GM12878 (cell line): ENCODE measurements around the gene GRK5. TPM values are rescaled to one million over a fixed set of nuclear protein-coding genes. Genes with fewer than 3 reads are reported as not detected.
A peak's percentile ranks its signal among the peaks of the same experiment; 100 is the strongest.

ENCODE experiments used
- ATAC-seq: fragments of 200-7000 bp; cut with Tn5 transposase; 3 replicates; pipeline ENCODE4 v1.9.1; 2020; ENCODE audit warnings: mild to moderate bottlenecking, moderate library complexity
- BruUV-seq: library from RNA; stranded (reverse); fragments of 400-500 nt; replicated peaks from 2 replicates; lab custom pipeline; 2021; lab: Mats Ljungman, UMichigan
- CTCF ChIA-PET: fragments of 300-600 bp; sonication (Branson Sonifier 250); formaldehyde crosslinking; extraction: SDS; loops from one replicate; lab custom pipeline; 2021; ENCODE audit warnings: inconsistent platforms; lab: Yijun Ruan, JAX
- POLR2A ChIA-PET: fragments of 350-600 bp; formaldehyde crosslinking; extraction: SDS; loops from one replicate; lab custom pipeline; 2021; ENCODE audit warnings: inconsistent platforms; lab: Charles Lee
- RAD21 ChIA-PET: fragments of 300-600 bp; sonication (Branson Sonifier 250); formaldehyde crosslinking; loops from one replicate; lab custom pipeline; 2023; ENCODE audit warnings: antibody characterized with exemption; ENCODE audit not compliant: unreplicated experiment; lab: Charles Lee
- SMC1A ChIA-PET: fragments of 300-600 bp; sonication (Branson Sonifier 250); formaldehyde crosslinking; loops from one replicate; lab custom pipeline; 2023; ENCODE audit not compliant: unreplicated experiment, uncharacterized antibody; lab: Charles Lee
- DNase-seq: peaks from one replicate; pipeline ENCODE4 v3.0.0-alpha.2; 2011; ENCODE audit warnings: low read depth, low spot score
- FAIRE-seq: peaks from 3 replicates; lab custom pipeline; 2011; peaks lifted over from hg19 to GRCh38; lab: Jason Lieb, UNC
- H2AFZ ChIP-seq: 2 replicates; pipeline ENCODE4 v1.6.0; 2011; ENCODE audit warnings: low read depth, low read length, control low read depth; ENCODE audit not compliant: control insufficient read depth
- H3K27ac ChIP-seq: 2 replicates; pipeline ENCODE4 v1.5.1; 2011; ENCODE audit warnings: control low read depth; ENCODE audit not compliant: control insufficient read depth, insufficient read depth
- H3K27me3 ChIP-seq, 2 experiments: replicated peaks in 1 of 2; 2 replicates each; pipeline versions ENCODE4 v1.6.0 to v1.6.1; 2011; ENCODE audit warnings: low read length in 1 of 2; ENCODE audit not compliant: control insufficient read depth in 2 of 2, insufficient read depth in 2 of 2
- H3K36me3 ChIP-seq, 2 experiments: 2 replicates each; pipeline ENCODE4 v1.5.1; 2011; ENCODE audit warnings: low read length in 1 of 2; ENCODE audit not compliant: control insufficient read depth in 2 of 2, insufficient read depth in 2 of 2
- H3K4me1 ChIP-seq: 2 replicates; pipeline ENCODE4 v1.6.1; 2011; ENCODE audit warnings: mild to moderate bottlenecking, low read length, moderate library complexity, mixed read lengths; ENCODE audit not compliant: control insufficient read depth, insufficient read depth
- H3K4me2 ChIP-seq: 2 replicates; pipeline ENCODE4 v1.6.0; 2011; ENCODE audit warnings: control low read depth; ENCODE audit not compliant: control insufficient read depth, insufficient read depth
- H3K4me3 ChIP-seq: fragments of 200-600 bp; sonication (generic); 2 replicates; pipeline ENCODE4 v1.5.1; 2016
- H3K79me2 ChIP-seq: 2 replicates; pipeline ENCODE4 v1.6.0; 2011; ENCODE audit warnings: low read length; ENCODE audit not compliant: control insufficient read depth, insufficient read depth
- H3K9ac ChIP-seq: 2 replicates; pipeline ENCODE4 v1.8.0; 2011; ENCODE audit warnings: low read length, control low read depth, mixed read lengths; ENCODE audit not compliant: control insufficient read depth, insufficient read depth
- H3K9me3 ChIP-seq: replicated peaks from 3 replicates; pipeline ENCODE4 v1.5.1; 2011; ENCODE audit warnings: mild to moderate bottlenecking, low read length; ENCODE audit not compliant: control insufficient read depth, insufficient read depth
- H4K20me1 ChIP-seq: 2 replicates; pipeline ENCODE4 v1.6.0; 2011; ENCODE audit not compliant: control insufficient read depth, insufficient read depth
- BCL3 ChIP-seq: IDR thresholded peaks from 2 replicates; pipeline ENCODE4 v1.6.1; 2011; ENCODE audit warnings: borderline replicate concordance, low read depth, mild to moderate bottlenecking, moderate library complexity, low read length; ENCODE audit not compliant: insufficient read depth, poor library complexity, severe bottlenecking
- BHLHE40 ChIP-seq, 2 experiments: fragments of 450-650 bp in 1 of 2; IDR thresholded peaks; 2 replicates each; pipeline ENCODE4 v1.6.1; 2011 to 2017; ENCODE audit warnings: low read depth in 2 of 2, borderline replicate concordance in 1 of 2, improper control_type of control experiment in 1 of 2, low read length in 1 of 2, mild to moderate bottlenecking in 1 of 2
- IKZF2 ChIP-seq, 2 experiments: fragments of 450-650 bp; IDR thresholded peaks; 2 replicates each; pipeline ENCODE4 v1.6.1; 2017; ENCODE audit warnings: mild to moderate bottlenecking in 2 of 2, moderate library complexity in 2 of 2
- JUND ChIP-seq: IDR thresholded peaks from 2 replicates; pipeline ENCODE4 v1.6.1; 2012; ENCODE audit warnings: low read depth, mild to moderate bottlenecking, low read length, improper control_type of control experiment, moderate library complexity
- NR2F1 ChIP-seq: fragments of 450-650 bp; conservative IDR thresholded peaks from 2 replicates; pipeline ENCODE4 v1.6.1; 2017; ENCODE audit warnings: mild to moderate bottlenecking
- PAX5 ChIP-seq: IDR thresholded peaks from 2 replicates; pipeline ENCODE4 v1.6.1; 2011; ENCODE audit warnings: low read depth, low read length, borderline replicate concordance
- PKNOX1 ChIP-seq: fragments of 450-650 bp; IDR thresholded peaks from 2 replicates; pipeline ENCODE4 v1.6.1; 2016; ENCODE audit warnings: mild to moderate bottlenecking
- POLR2A ChIP-seq: IDR thresholded peaks from 2 replicates; pipeline ENCODE4 v1.6.1; 2011; ENCODE audit warnings: low read depth, mild to moderate bottlenecking, low read length
- REST ChIP-seq: IDR thresholded peaks from 2 replicates; pipeline ENCODE4 v1.6.1; 2012; ENCODE audit warnings: mild to moderate bottlenecking, low read depth, low read length
- RUNX3 ChIP-seq: IDR thresholded peaks from 2 replicates; pipeline ENCODE4 v1.6.1; 2012; ENCODE audit warnings: low read length, inconsistent platforms
- SIX5 ChIP-seq: IDR thresholded peaks from 2 replicates; pipeline ENCODE4 v1.6.1; 2011; ENCODE audit warnings: mild to moderate bottlenecking, low read depth, low read length, moderate library complexity; ENCODE audit not compliant: severe bottlenecking
- SMAD1 ChIP-seq: fragments of 450-650 bp; IDR thresholded peaks from 2 replicates; pipeline ENCODE4 v1.6.1; 2018; ENCODE audit warnings: mild to moderate bottlenecking, low read depth; ENCODE audit not compliant: partially characterized antibody
- SMARCA5 ChIP-seq: fragments of 450-650 bp; IDR thresholded peaks from 2 replicates; pipeline ENCODE4 v1.6.1; 2017; ENCODE audit warnings: mild to moderate bottlenecking
- STAT1 ChIP-seq: fragments of 450-650 bp; conservative IDR thresholded peaks from 2 replicates; pipeline ENCODE4 v1.6.1; 2014; ENCODE audit warnings: antibody characterized with exemption, mild to moderate bottlenecking
- WGBS: methylation state at CpG from one replicate; pipeline ENCODE4 v1.1.6; 2016; ENCODE audit warnings: low lambda C conversion rate; ENCODE audit not compliant: insufficient replicate concordance, insufficient coverage; ENCODE audit errors: missing lambda C conversion rate; 5-methylcytosine and 5-hydroxymethylcytosine counted together
- in situ Hi-C: fragments of 300-500 bp; cut with MboI; formaldehyde crosslinking; loops from 9 replicates; pipeline ENCODE4 v1.14.3; 2018; ENCODE audit warnings: mixed read lengths
- intact Hi-C: fragments of 100-400 bp; cut with micrococcal nuclease; formaldehyde crosslinking; loops from one replicate; pipeline ENCODE4 v1.14.2; 2022; ENCODE audit not compliant: unreplicated experiment
- polyA plus RNA-seq, 11 experiments: library from polyadenylated mRNA; depleted of rRNA in 4 of 11; unstranded in 6 of 11; stranded (reverse) in 5 of 11; fragments of >200 nt; fragmentation: Nextera tagmentation in 4 of 11; fragmentation: Illumina TruSeq in 1 of 11; extraction: Ambion mirVana in 4 of 11; extraction: Trizol in 1 of 11; gene quantifications; 1 replicate in 1 of 11; 2 replicates in 10 of 11; pipeline versions ENCODE4 v1.2.1 to v1.2.3, GENCODE V29; 2011 to 2016; ENCODE audit warnings: inconsistent platforms in 2 of 11, missing spikeins in 2 of 11, low read depth in 1 of 11
- total RNA-seq, 4 experiments: library from RNA; depleted of rRNA in 3 of 4; stranded (reverse); fragments of >200 nt in 3 of 4; fragmentation: Illumina TruSeq in 1 of 4; extraction: Trizol in 1 of 4; gene quantifications; 2 replicates each; pipeline versions ENCODE4 v1.2.1 to v1.2.3, GENCODE V29; 2013 to 2021

GRK5 gene
- total and polyA plus RNA-seq, 10 of the 15 experiments (the other 5 are each of a cell fraction or from before 2014, with no cell fraction given): 0.11 to 22.1 (median 10.0) TPM

- FAIRE-seq (no peak), ATAC-seq (peak; percentile 79), DNase-seq (no peak)
- Histone ChIP-seq H3K9me3 (no peaks in the 10 kb centered on the region; the same call in 2 of the 3 replicates), H3K4me2 (no peak overlapping the region), H4K20me1 (no peaks in the 10 kb centered on the region), H3K9ac (no peak overlapping the region), H3K4me1 (peaks cover 10% of the 10 kb centered on the region), H3K36me3 (no peaks in the 10 kb centered on the region), H2AFZ (no peak overlapping the region), H3K4me3 (no peak overlapping the region), H3K27ac (no peak overlapping the region), H3K79me2 (no peaks in the 10 kb centered on the region), H3K27me3 (no peaks in the 10 kb centered on the region)
- TF ChIP-seq IKZF2 (IDR thresholded peaks at IDR 0.05): no peak
- no peak for TF ChIP-seq POLR2A
- 0 out of 2 replicates have a peak, but pooled peaks have one; percentile 28 for TF ChIP-seq PAX5
- TF ChIP-seq RUNX3: peak; percentile 39
- no peak for TF ChIP-seq SMAD1
- TF ChIP-seq SMARCA5: no peak
- peak; percentile 52; the same call in 1 of the 2 replicates for TF ChIP-seq REST
- peak in 1 of 2 experiments; percentile 29; a peak in 1 of 4 replicates for TF ChIP-seq BHLHE40 (IDR thresholded peaks at IDR 0.05; ENCODE audit: borderline replicate concordance in 1 of 2, low read depth in 2 of 2, low read length in 1 of 2)
- TF ChIP-seq NR2F1: 0 out of 2 replicates have a peak, but pooled peaks have one; percentile 13
- peak; percentile 67 for TF ChIP-seq BCL3
- no peak for TF ChIP-seq STAT1
- TF ChIP-seq PKNOX1: no peak
- no peak for TF ChIP-seq JUND
- TF ChIP-seq SIX5: no peak
- no TSS peak for BruUV-seq
- POLR2A ChIA-PET: no interaction called here
- intact Hi-C loops: no loop called here
- 0% methylated on average over 7 of the region's 7 CpGs for WGBS
- in situ Hi-C loops: no loop called here
- CTCF ChIA-PET: no interaction called here
- SMC1A ChIA-PET: interaction anchor here (1.0 to 1.5 kb wide), 2 partner anchors 11 to 17 kb away, joined by 3 to 6 read pairs; no protein-coding TSS in a partner anchor
- RAD21 ChIA-PET: no interaction called here
Measured at GRCh38 chr10:119466655-119467054, 259.3 kb downstream of the GRK5 start.
